Calu3 (cell line): ENCODE data around the gene RAPGEF5. TPM values are rescaled to one million over a fixed set of nuclear protein-coding genes. Genes with fewer than 3 reads are reported as not detected.

ENCODE experiments used
- BruUV-seq: library from RNA; stranded (reverse); fragments of 400-500 nt; replicated peaks from 2 replicates; lab custom pipeline; 2021; lab: Mats Ljungman, UMichigan
- CTCF ChIA-PET: fragments of 300-600 bp; sonication (Branson Sonifier 250); formaldehyde crosslinking; loops from one replicate; lab custom pipeline; 2022; ENCODE audit warnings: antibody characterized with exemption; lab: Charles Lee
- DNase-seq: peaks from one replicate; pipeline ENCODE4 v3.0.0; 2022
- H3K27ac Mint-ChIP-seq: one replicate; pipeline ENCODE4 v1.8.0; 2022; ENCODE audit warnings: mixed read lengths; ENCODE audit not compliant: unreplicated experiment
- H3K27me3 Mint-ChIP-seq: one replicate; pipeline ENCODE4 v1.8.0; 2022; ENCODE audit warnings: mixed read lengths; ENCODE audit not compliant: unreplicated experiment
- H3K36me3 Mint-ChIP-seq: one replicate; pipeline ENCODE4 v1.8.0; 2022; ENCODE audit warnings: mild to moderate bottlenecking, moderate library complexity, mixed read lengths; ENCODE audit not compliant: insufficient read depth, unreplicated experiment
- H3K4me1 Mint-ChIP-seq: one replicate; pipeline ENCODE4 v1.8.0; 2022; ENCODE audit warnings: mild to moderate bottlenecking, low read depth, mixed read lengths; ENCODE audit not compliant: unreplicated experiment
- H3K4me3 Mint-ChIP-seq: one replicate; pipeline ENCODE4 v1.8.0; 2022; ENCODE audit warnings: mild to moderate bottlenecking, low read depth, moderate library complexity, mixed read lengths; ENCODE audit not compliant: unreplicated experiment
- H3K9me3 Mint-ChIP-seq: one replicate; pipeline ENCODE4 v1.8.0; 2022; ENCODE audit warnings: low read depth, mixed read lengths; ENCODE audit not compliant: unreplicated experiment
- intact Hi-C: fragments of 100-400 bp; cut with micrococcal nuclease; formaldehyde crosslinking; loops from one replicate; pipeline ENCODE4 v1.10.0; 2022; ENCODE audit not compliant: unreplicated experiment
- total RNA-seq: library from RNA; stranded (reverse); gene quantifications from 2 replicates; pipeline ENCODE4 v1.2.3, GENCODE V29; 2022
- TF ChIP-seq, protein P1 (sequence below): fragments of 200-600 bp; IDR thresholded peaks from one replicate; pipeline ENCODE4 v1.8.0; 2022; ENCODE audit warnings: antibody characterized with exemption; ENCODE audit not compliant: unreplicated experiment

RAPGEF5 gene
- total RNA-seq, 1 experiment from 2014 or later, result 108 TPM

DNA sequence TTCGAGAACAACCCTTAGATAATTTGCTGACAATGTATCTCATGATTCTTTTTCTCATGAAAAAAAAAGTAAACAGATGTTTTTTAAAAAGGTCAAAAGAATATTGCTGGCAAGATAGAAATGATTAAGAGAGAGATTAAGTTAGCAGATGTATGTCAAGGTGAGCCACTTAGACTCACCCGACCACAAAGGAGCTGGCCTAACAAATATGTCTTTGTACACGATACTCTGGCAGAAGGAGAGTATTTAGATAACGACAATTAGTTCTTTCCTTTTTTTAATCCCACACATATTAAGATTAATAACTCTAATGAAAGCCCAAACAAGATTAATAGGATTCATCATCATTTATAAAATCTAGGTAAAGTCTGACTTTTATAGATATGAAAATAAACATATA is 156.7 kb downstream of the RAPGEF5 start:
- H3K36me3 Mint-ChIP-seq, result no peaks in the 10 kb centered on the region
- peaks cover 24% of the 10 kb centered on the region for H3K4me1 Mint-ChIP-seq
- H3K4me3 Mint-ChIP-seq, result no peak overlapping the region
- intact Hi-C loops, result no loop called here
- CTCF ChIA-PET, result interaction anchor here (0.5 kb wide), 1 partner anchor 30 kb away, joined by 3 read pairs; no protein-coding TSS in a partner anchor
- DNase-seq, result no peak
- TF ChIP-seq, protein P1, sequence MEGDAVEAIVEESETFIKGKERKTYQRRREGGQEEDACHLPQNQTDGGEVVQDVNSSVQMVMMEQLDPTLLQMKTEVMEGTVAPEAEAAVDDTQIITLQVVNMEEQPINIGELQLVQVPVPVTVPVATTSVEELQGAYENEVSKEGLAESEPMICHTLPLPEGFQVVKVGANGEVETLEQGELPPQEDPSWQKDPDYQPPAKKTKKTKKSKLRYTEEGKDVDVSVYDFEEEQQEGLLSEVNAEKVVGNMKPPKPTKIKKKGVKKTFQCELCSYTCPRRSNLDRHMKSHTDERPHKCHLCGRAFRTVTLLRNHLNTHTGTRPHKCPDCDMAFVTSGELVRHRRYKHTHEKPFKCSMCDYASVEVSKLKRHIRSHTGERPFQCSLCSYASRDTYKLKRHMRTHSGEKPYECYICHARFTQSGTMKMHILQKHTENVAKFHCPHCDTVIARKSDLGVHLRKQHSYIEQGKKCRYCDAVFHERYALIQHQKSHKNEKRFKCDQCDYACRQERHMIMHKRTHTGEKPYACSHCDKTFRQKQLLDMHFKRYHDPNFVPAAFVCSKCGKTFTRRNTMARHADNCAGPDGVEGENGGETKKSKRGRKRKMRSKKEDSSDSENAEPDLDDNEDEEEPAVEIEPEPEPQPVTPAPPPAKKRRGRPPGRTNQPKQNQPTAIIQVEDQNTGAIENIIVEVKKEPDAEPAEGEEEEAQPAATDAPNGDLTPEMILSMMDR, result no peak
- H3K27ac Mint-ChIP-seq, result no peak overlapping the region
- BruUV-seq, result no TSS peak
- no peaks in the 10 kb centered on the region for H3K27me3 Mint-ChIP-seq
- H3K9me3 Mint-ChIP-seq, result no peaks in the 10 kb centered on the region

GRCh38 chr7:22197376-22197775 is 159.6 kb downstream of the RAPGEF5 start:
- no peak overlapping the region for H3K4me3 Mint-ChIP-seq
- no peak for DNase-seq
- H3K9me3 Mint-ChIP-seq, result no peaks in the 10 kb centered on the region
- TF ChIP-seq, protein P1, result no peak
- CTCF ChIA-PET, result no interaction called here
- intact Hi-C loops, result no loop called here
- H3K4me1 Mint-ChIP-seq, result peaks cover 12% of the 10 kb centered on the region
- no peaks in the 10 kb centered on the region for H3K36me3 Mint-ChIP-seq
- no peaks in the 10 kb centered on the region for H3K27me3 Mint-ChIP-seq
- H3K27ac Mint-ChIP-seq, result no peak overlapping the region
- no TSS peak for BruUV-seq

GRCh38 chr7:22196429-22196828 is 160.5 kb downstream of the RAPGEF5 start:
- CTCF ChIA-PET, result no interaction called here
- Mint-ChIP-seq H3K27ac (no peak overlapping the region), H3K27me3 (no peaks in the 10 kb centered on the region), H3K36me3 (no peaks in the 10 kb centered on the region), H3K9me3 (no peaks in the 10 kb centered on the region), H3K4me3 (no peak overlapping the region), H3K4me1 (peaks cover 7% of the 10 kb centered on the region)
- no TSS peak for BruUV-seq
- DNase-seq, result no peak
- intact Hi-C loops, result no loop called here
- TF ChIP-seq, protein P1, result no peak

- peak overlapping the region; percentile 53 for H3K27ac Mint-ChIP-seq
- TF ChIP-seq, protein P1, result no peak
- H3K36me3 Mint-ChIP-seq, result peaks cover 6% of the 10 kb centered on the region
- CTCF ChIA-PET, result no interaction called here
- BruUV-seq, result no TSS peak
- intact Hi-C loops, result no loop called here
- DNase-seq, result no peak
- H3K4me1 Mint-ChIP-seq, result peaks cover 7% of the 10 kb centered on the region
- H3K27me3 Mint-ChIP-seq, result no peaks in the 10 kb centered on the region
- no peak overlapping the region for H3K4me3 Mint-ChIP-seq
- H3K9me3 Mint-ChIP-seq, result no peaks in the 10 kb centered on the region
Measured at GRCh38 chr7:22195397-22196172, 161.4 kb downstream of the RAPGEF5 start.
